Tibial nerve (tissue), 4 donors: ENCODE measurements around the gene COX14. TPM values are rescaled to one million over a fixed set of nuclear protein-coding genes. Genes with fewer than 3 reads are reported as not detected.

Experiments
- DNase-seq, 2 donors: peaks; one replicate each; pipeline ENCODE4 v3.0.0-alpha.2; 2019; ENCODE audit warnings: low spot score in 2 of 2
- H3K27ac ChIP-seq, 4 donors: fragments of 200-600 bp; sonication (generic) in 3 of 4; one replicate each; pipeline ENCODE4 v1.5.1; 2017 to 2019; ENCODE audit warnings: mild to moderate bottlenecking in 1 of 4
- H3K27me3 ChIP-seq, 2 donors: fragments of 200-600 bp; sonication (generic) in 1 of 2; one replicate each; pipeline versions ENCODE4 v1.5.1 to v1.6.0; 2017 to 2019
- H3K36me3 ChIP-seq, 3 donors: fragments of 200-600 bp; sonication (generic); one replicate each; pipeline ENCODE4 v1.5.1; 2018 to 2019
- H3K4me1 ChIP-seq, 4 donors: fragments of 200-600 bp; sonication (generic) in 3 of 4; one replicate each; pipeline ENCODE4 v1.5.1; 2017 to 2019
- H3K4me3 ChIP-seq, 4 donors: fragments of 200-600 bp; sonication (generic) in 3 of 4; one replicate each; pipeline ENCODE4 v1.5.1; 2017 to 2019; ENCODE audit warnings: mild to moderate bottlenecking in 1 of 4, moderate library complexity in 1 of 4
- H3K9me3 ChIP-seq, 4 donors: fragments of 200-600 bp; sonication (generic) in 3 of 4; one replicate each; pipeline ENCODE4 v1.5.1; 2017 to 2019
- EP300 ChIP-seq, 2 donors: sonication (generic); formaldehyde crosslinking; IDR thresholded peaks; one replicate each; pipeline ENCODE4 v1.6.1; 2017; ENCODE audit warnings: antibody characterized with exemption in 2 of 2, mild to moderate bottlenecking in 1 of 2
- POLR2A ChIP-seq, 2 donors: fragments of 450-650 bp; IDR thresholded peaks; one replicate each; pipeline ENCODE4 v1.6.1; 2017; ENCODE audit warnings: antibody characterized with exemption in 2 of 2, mild to moderate bottlenecking in 2 of 2, moderate library complexity in 2 of 2
- WGBS, 2 donors: methylation state at CpG; one replicate each; pipeline ENCODE4 v1.1.5; 2018; 5-methylcytosine and 5-hydroxymethylcytosine counted together
- total RNA-seq, 4 donors: library from RNA; depleted of rRNA; stranded (reverse); fragments of >200 nt; gene quantifications; one replicate each; pipeline ENCODE4 v1.1.0, GENCODE V29; 2016
- TF ChIP-seq, protein P1 (sequence below), 5 experiments: fragments of 200-600 bp in 3 of 5; fragments of 450-650 bp in 2 of 5; sonication (generic) in 3 of 5; IDR thresholded peaks; one replicate each; pipeline ENCODE4 v1.5.1; 2016 to 2019; ENCODE audit warnings: antibody characterized with exemption in 5 of 5, mild to moderate bottlenecking in 3 of 5, moderate library complexity in 2 of 5

Gene COX14
- total RNA-seq, 4 donors from 2014 or later: 35.8 to 91.5 (median 55.2) TPM

DNA sequence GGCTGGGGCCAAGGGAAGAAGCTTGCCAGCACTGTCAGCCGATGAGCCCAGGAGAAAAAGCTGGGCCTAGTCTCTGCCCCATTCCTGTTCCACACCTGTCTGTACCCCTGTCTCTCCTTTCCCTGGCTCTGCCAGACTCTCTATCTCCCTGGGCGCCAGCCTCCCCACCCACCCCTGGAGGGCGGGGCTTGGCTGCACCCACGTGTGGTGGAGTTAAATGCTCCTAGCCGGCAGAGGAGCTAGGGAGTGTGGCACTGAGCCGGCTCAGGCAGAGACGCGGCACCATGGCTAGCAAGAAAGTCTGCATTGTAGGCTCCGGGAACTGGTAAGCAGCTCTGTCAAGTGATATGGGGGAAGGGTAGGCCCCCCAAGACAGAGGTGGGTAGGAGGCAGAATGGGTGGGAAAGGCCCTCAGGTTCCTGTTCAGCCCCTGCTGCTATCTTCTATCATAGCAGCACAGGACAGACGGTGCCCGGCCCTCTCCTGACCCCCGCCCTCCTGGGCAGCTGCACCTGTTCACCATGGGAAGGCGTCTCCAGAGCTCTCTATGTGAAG lies 8.2 kb upstream of the COX14 start, which contains the start of gene GPD1:
GPD1 (plus strand) TSS at position 242 of the 555 bp plus-strand sequence; CDS start at position 285, 43 bp downstream.
- H3K27ac ChIP-seq: peak within 1 kb of the TSS; percentile 17 to 67 (median 52)
- H3K36me3 ChIP-seq: peaks cover 0 to 26% (median 7%) of the 10 kb centered on the region in 3 donors
- 32 to 38% methylated on average over 11 to 13 of the region's 13 CpGs for WGBS, 2 donors
- peak in 1 of 2 donors; percentile 30 for DNase-seq
- peak in 1 of 2 donors; percentile 41 for TF ChIP-seq EP300 (IDR thresholded peaks at IDR 0.05)
- TF ChIP-seq POLR2A (IDR thresholded peaks at IDR 0.05): peak in 1 of 2 donors; percentile 45
- TF ChIP-seq, protein P1, sequence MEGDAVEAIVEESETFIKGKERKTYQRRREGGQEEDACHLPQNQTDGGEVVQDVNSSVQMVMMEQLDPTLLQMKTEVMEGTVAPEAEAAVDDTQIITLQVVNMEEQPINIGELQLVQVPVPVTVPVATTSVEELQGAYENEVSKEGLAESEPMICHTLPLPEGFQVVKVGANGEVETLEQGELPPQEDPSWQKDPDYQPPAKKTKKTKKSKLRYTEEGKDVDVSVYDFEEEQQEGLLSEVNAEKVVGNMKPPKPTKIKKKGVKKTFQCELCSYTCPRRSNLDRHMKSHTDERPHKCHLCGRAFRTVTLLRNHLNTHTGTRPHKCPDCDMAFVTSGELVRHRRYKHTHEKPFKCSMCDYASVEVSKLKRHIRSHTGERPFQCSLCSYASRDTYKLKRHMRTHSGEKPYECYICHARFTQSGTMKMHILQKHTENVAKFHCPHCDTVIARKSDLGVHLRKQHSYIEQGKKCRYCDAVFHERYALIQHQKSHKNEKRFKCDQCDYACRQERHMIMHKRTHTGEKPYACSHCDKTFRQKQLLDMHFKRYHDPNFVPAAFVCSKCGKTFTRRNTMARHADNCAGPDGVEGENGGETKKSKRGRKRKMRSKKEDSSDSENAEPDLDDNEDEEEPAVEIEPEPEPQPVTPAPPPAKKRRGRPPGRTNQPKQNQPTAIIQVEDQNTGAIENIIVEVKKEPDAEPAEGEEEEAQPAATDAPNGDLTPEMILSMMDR (IDR thresholded peaks at IDR 0.05): no peak
- H3K9me3 ChIP-seq: no peaks in the 10 kb centered on the region
- no peaks in the 10 kb centered on the region for H3K27me3 ChIP-seq
- H3K4me1 ChIP-seq: peaks cover 0 to 37% (median 16%) of the 10 kb centered on the region in 4 donors
- peak within 1 kb of the TSS in 2 of 4 donors; percentile 7 to 17 for H3K4me3 ChIP-seq

GRCh38 chr12:50104417-50105366 lies 7.3 kb upstream of the COX14 start:
- Histone ChIP-seq H3K36me3 (peaks cover 0 to 18% (median 0%) of the 10 kb centered on the region in 3 donors), H3K27me3 (no peaks in the 10 kb centered on the region), H3K4me1 (peaks cover 0 to 44% (median 17%) of the 10 kb centered on the region in 4 donors), H3K27ac (peak overlapping the region in 2 of 4 donors; percentile 35 to 63), H3K4me3 (peak overlapping the region in 2 of 4 donors; percentile 7 to 17), H3K9me3 (no peaks in the 10 kb centered on the region)
- DNase-seq: no peak
- TF ChIP-seq EP300 (IDR thresholded peaks at IDR 0.05) (no peak), POLR2A (IDR thresholded peaks at IDR 0.05) (no peak)
- TF ChIP-seq, protein P1 (IDR thresholded peaks at IDR 0.05): no peak
- 72 to 77% methylated on average over 11 to 14 of the region's 14 CpGs for WGBS, 2 donors

GRCh38 chr12:50105913-50106450 lies 6.1 kb upstream of the COX14 start:
- no peaks in the 10 kb centered on the region for H3K27me3 ChIP-seq
- no peak for DNase-seq
- peaks cover 0 to 5% (median 0%) of the 10 kb centered on the region in 3 donors for H3K36me3 ChIP-seq
- H3K4me3 ChIP-seq: no peak overlapping the region
- H3K4me1 ChIP-seq: peaks cover 0 to 57% (median 30%) of the 10 kb centered on the region in 4 donors
- H3K27ac ChIP-seq: no peak overlapping the region
- H3K9me3 ChIP-seq: no peaks in the 10 kb centered on the region
- WGBS, 2 donors: 92 to 93% methylated on average over 12 of the region's 12 CpGs
- TF ChIP-seq EP300 (IDR thresholded peaks at IDR 0.05) (no peak), POLR2A (IDR thresholded peaks at IDR 0.05) (no peak)
- TF ChIP-seq, protein P1 (IDR thresholded peaks at IDR 0.05): no peak

GRCh38 chr12:50106907-50107306 lies 5.1 kb upstream of the COX14 start:
- WGBS, 2 donors: 63 to 85% methylated on average over 3 of the region's 3 CpGs
- H3K4me1 ChIP-seq: peaks cover 0 to 62% (median 35%) of the 10 kb centered on the region in 4 donors
- no peak overlapping the region for H3K27ac ChIP-seq
- no peak for DNase-seq
- TF ChIP-seq, protein P1 (IDR thresholded peaks at IDR 0.05): no peak
- no peak for TF ChIP-seq POLR2A (IDR thresholded peaks at IDR 0.05)
- no peaks in the 10 kb centered on the region for H3K27me3 ChIP-seq
- H3K4me3 ChIP-seq: no peak overlapping the region
- H3K36me3 ChIP-seq: no peaks in the 10 kb centered on the region
- no peaks in the 10 kb centered on the region for H3K9me3 ChIP-seq
